Activated T-cell treated with anti-CD3 and anti-CD28 coated beads, Interleukin-2, amount 50 U/mL, for 48 hours (primary cell): ENCODE data around the gene ATP2A1.
A peak's percentile ranks its signal among the peaks of the same experiment; 100 is the strongest.
"Not testable (repeated sequence)": the region's sequence is repeated elsewhere in the genome, so short reads cannot be mapped to it uniquely, and the experiment has no call there.

Source experiments
- DNase-seq, 2 experiments: peaks; one replicate each; pipeline ENCODE4 v3.0.0-alpha.2; 2020

ATP2A1 gene

GRCh38 chr16:28863929-28864793 is 14.1 kb upstream of the ATP2A1 start:
- no peak for DNase-seq

- DNase-seq = no peak
Measured at GRCh38 chr16:28865001-28865688, 13.1 kb upstream of the ATP2A1 start.

GRCh38 chr16:28865722-28866453 is 12.4 kb upstream of the ATP2A1 start:
- no peak for DNase-seq

- DNase-seq = no peak
Measured at GRCh38 chr16:28866454-28866804, 11.9 kb upstream of the ATP2A1 start.

GRCh38 chr16:28867241-28867640 is 11.0 kb upstream of the ATP2A1 start:
- DNase-seq = no peak

DNA sequence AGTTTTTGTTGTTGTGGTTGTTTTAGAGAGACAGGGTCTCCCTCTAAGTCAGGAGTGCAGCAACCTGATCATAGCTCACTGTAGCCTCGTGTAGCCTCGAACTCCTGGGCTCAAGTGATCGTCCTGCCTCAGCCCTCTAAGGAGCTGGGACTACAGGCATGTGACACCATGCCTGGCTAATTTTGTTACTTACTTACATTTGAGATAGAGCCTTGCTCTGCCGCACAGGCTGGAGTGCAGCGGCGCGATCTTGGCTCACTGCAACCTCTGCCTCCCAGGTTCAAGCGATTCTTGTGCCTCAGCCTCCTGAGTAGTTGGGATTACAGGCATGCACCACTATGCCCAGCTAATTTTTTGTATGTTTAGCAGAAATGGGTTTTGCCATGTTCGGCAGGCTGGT is 10.6 kb upstream of the ATP2A1 start:
- not testable (repeated sequence) for DNase-seq

DNA sequence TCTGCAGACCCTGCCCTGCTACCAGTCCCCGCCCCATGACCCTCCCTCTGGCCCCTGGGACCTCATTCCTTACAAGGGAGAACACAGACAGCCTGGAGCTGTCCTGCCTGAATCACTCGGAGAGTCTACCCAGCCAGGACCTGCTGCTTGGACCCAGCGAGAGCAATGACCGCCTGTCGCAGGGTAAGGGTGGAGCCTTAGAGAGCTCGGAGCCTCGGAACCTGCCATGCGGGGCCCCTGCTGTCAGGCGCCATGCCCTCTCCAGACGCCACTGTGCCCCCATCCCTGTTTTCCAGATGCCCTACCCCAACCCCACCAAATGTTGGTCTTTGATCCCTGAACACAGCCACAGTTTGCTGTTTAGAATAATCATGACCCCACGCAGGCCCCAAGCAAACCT is 9.1 kb upstream of the ATP2A1 start:
- no peak for DNase-seq

- DNase-seq = no peak
Measured at GRCh38 chr16:28872952-28873351, 5.3 kb upstream of the ATP2A1 start.

- DNase-seq = peak; percentile 76 to 80
Measured at GRCh38 chr16:28873543-28874201, 4.6 kb upstream of the ATP2A1 start.

DNA sequence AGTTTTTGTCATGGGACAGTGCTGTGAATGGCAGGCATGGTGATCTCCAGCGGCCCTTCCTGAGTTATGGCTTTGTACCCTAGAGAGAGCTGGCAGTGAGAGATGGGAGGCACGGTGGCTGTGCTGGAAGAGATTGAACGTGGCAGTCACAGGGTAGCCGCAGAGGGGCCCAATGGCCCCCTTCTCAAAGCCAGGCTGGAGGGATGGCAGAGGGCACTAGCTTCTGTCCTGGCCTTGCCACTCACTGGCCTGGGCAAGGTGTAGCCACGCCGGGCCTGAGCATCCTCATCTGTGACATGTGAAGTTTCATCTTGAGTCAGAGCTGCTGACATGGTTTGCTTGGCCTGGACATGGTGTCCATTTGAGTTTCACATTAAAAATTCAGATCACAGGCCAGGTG is 3.9 kb upstream of the ATP2A1 start:
- DNase-seq = no peak

GRCh38 chr16:28875134-28876018 is 2.9 kb upstream of the ATP2A1 start:
- no peak for DNase-seq

GRCh38 chr16:28876019-28876659 is 2.1 kb upstream of the ATP2A1 start:
- no peak for DNase-seq

DNA sequence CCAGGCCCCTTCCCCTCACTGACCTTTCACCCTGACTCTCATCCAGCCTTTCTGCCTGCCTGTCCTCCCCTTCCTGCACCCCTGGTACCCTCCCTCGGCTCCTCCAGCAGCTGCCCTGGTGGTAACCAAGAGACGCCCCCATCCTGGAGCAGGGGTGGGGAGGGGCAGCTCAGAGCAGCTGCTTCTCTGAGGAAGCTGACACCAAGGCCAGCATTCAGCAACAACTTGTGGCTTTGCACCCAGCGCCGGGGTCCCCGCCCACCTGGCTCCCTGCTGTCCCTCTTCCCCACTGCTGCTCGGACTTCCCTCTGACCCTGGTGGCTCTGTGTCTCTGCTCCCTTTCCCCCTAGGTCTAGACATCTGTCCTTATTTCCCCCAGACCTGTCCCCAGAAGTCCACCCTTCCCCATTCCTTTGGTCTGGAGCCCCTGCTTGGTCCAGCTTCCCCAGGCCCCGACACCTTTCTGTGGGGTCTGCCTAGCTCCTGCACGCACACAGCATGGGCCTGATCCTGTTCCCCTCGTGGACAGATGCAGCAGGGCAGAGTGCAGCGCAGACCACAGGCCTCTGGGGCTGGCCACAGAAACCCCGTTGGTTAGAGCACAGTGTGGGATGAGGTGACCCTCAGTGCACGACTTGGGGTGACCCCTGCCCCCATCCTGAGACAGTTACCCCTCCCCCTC is 1.2 kb upstream of the ATP2A1 start:
- no peak for DNase-seq

GRCh38 chr16:28877655-28878000 is 660 bp upstream of the ATP2A1 start:
- no peak for DNase-seq

DNA sequence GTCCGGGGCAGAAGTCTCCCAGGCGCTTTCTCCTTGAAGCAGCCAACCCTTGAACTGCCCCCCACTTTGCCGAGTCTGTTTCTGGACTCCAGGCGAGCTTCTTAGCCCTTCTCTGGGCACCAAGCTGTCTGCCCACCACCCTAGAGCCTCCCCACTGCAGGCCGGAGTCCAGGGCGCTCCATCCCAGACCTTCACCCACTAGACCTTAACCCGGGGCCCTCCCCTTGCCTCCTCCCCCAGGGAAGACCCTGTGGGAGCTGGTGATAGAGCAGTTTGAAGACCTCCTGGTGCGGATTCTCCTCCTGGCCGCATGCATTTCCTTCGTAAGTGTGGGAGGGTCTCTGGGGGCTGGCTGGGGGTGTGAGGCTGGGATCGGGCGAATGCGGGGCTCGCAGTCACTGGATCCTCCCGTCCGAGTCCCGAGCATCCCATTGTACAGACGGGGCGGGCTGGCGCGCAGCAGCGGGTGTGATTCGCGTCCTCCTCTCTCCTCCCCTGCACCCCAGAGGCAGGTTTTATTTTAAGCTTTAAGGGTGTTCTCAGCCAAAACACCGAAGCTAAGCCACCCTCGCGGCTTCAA is 1.1 kb downstream of the ATP2A1 start:
- DNase-seq = no peak

DNA sequence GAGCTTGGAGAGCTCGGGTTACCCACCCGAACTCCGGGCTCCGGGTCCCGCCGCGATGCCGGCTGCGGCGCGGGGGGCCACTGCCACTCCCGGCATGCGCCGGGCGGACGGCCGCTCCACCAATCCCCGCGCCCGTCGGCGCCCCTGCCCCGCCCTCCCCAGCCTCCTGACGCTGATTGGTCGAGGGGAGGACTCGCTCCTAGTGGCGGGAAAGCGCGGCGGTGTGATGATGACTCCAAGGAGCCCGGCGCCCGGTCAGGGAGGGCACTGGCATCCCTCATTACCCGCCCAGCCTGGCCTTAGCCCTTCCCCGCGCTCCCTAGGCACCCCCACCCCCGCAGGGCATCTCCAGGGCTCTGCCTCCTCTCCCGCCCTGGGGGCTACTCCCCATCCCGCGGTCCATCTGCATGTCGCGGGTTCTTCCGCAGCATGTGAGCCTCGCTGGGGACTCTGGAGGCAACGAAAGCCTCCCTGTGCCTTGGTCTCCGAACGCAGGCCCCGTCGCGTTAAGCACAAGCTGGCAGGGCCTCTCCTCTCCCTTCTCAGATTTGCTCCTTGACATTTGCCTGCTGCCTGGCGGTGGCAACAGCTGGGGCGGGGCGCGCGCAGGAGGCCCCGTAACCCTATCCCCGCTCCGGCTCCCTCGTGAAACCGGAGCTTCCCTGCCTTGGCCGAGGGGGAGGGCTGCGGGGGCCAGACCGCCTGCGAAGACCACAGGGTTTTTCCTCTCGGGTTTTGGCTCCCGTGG is 1.7 kb downstream of the ATP2A1 start:
- peak; percentile 96 to 97 for DNase-seq

- no peak for DNase-seq
Measured at GRCh38 chr16:28880589-28880915, 2.3 kb downstream of the ATP2A1 start.

DNA sequence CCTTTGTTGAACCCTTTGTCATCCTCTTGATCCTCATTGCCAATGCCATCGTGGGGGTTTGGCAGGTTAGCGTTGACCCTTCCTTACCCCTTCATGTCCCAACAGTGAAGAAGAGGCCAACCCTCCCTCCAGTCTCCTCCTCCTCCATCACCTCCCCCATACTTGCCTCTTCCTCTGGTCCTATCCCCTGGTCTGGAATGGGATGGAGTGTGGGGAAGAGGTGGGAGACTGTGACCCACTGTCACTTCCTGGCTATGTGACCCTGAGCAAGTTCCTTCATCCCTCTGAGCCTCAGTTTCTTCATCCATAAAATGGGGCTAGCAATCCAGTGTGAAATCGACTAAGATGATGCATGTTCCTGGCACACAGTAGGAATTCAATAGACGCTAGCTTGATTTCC is 2.7 kb downstream of the ATP2A1 start:
- no peak for DNase-seq

- DNase-seq = not testable (repeated sequence)
Measured at GRCh38 chr16:28881565-28881964, 3.3 kb downstream of the ATP2A1 start.

GRCh38 chr16:28882551-28883160 is 4.4 kb downstream of the ATP2A1 start:
- no peak for DNase-seq
